Keratinocyte (primary cell): Measurements from ENCODE around the gene PPM1B. TPM values are rescaled to one million over a fixed set of nuclear protein-coding genes. Genes with fewer than 3 reads are reported as not detected.

Experiments
- DNase-seq: peaks from one replicate; pipeline ENCODE4 v3.0.0-alpha.2; 2011; ENCODE audit warnings: low read depth, missing footprints, low spot score
- FAIRE-seq: peaks from 2 replicates; lab custom pipeline; 2011; peaks lifted over from hg19 to GRCh38; lab: Jason Lieb, UNC
- H2AFZ ChIP-seq: 2 replicates; pipeline ENCODE4 v1.6.0; 2012; ENCODE audit warnings: low read length, control low read depth, inconsistent platforms; ENCODE audit not compliant: control insufficient read depth
- H3K27ac ChIP-seq: 2 replicates; pipeline ENCODE4 v1.5.1; 2011; ENCODE audit warnings: low read length; ENCODE audit not compliant: control insufficient read depth, insufficient read depth
- H3K27me3 ChIP-seq: 3 replicates; pipeline ENCODE4 v1.6.0; 2011; ENCODE audit warnings: low read length; ENCODE audit not compliant: control insufficient read depth, insufficient read depth; ENCODE audit errors: extremely low read depth
- H3K36me3 ChIP-seq, 2 experiments: 2 replicates in 1 of 2; 3 replicates in 1 of 2; pipeline ENCODE4 v1.5.1; 2011; ENCODE audit warnings: low read length in 2 of 2, mild to moderate bottlenecking in 1 of 2; ENCODE audit not compliant: control insufficient read depth in 2 of 2, insufficient read depth in 2 of 2; ENCODE audit errors: extremely low read depth in 1 of 2
- H3K4me1 ChIP-seq: 3 replicates; pipeline ENCODE4 v1.5.1; 2011; ENCODE audit warnings: low read length; ENCODE audit not compliant: control insufficient read depth, insufficient read depth; ENCODE audit errors: extremely low read depth
- H3K4me2 ChIP-seq: 3 replicates; pipeline ENCODE4 v1.6.0; 2011; ENCODE audit warnings: low read depth, low read length; ENCODE audit not compliant: control insufficient read depth, insufficient read depth; ENCODE audit errors: extremely low read depth
- H3K4me3 ChIP-seq, 3 experiments: fragments of 200-600 bp in 1 of 3; sonication (generic) in 1 of 3; 2 replicates in 2 of 3; 3 replicates in 1 of 3; pipeline ENCODE4 v1.5.1; 2011 to 2016; ENCODE audit warnings: low read length in 3 of 3, mild to moderate bottlenecking in 3 of 3, control low read depth in 2 of 3, inconsistent platforms in 1 of 3, low read depth in 1 of 3, mixed read lengths in 1 of 3, mixed run types in 1 of 3, moderate library complexity in 1 of 3; ENCODE audit not compliant: control insufficient read depth in 2 of 3, insufficient read depth in 2 of 3; ENCODE audit errors: extremely low read depth in 1 of 3
- H3K79me2 ChIP-seq: 2 replicates; pipeline ENCODE4 v1.6.0; 2012; ENCODE audit warnings: low read length; ENCODE audit not compliant: control insufficient read depth, insufficient read depth
- H3K9ac ChIP-seq: 3 replicates; pipeline ENCODE4 v1.6.0; 2011; ENCODE audit warnings: low read length; ENCODE audit not compliant: control insufficient read depth, insufficient read depth; ENCODE audit errors: extremely low read depth
- H3K9me1 ChIP-seq: 3 replicates; pipeline ENCODE4 v1.6.0; 2011; ENCODE audit warnings: low read length; ENCODE audit not compliant: control insufficient read depth, insufficient read depth; ENCODE audit errors: extremely low read depth
- H3K9me3 ChIP-seq: 2 replicates; pipeline ENCODE4 v1.5.1; 2012; ENCODE audit warnings: low read depth, low read length; ENCODE audit not compliant: control insufficient read depth
- H4K20me1 ChIP-seq: 3 replicates; pipeline ENCODE4 v1.6.0; 2011; ENCODE audit warnings: low read length; ENCODE audit not compliant: control insufficient read depth, insufficient read depth; ENCODE audit errors: extremely low read depth
- CTCF ChIP-seq, 3 experiments: IDR thresholded peaks in 1 of 3; conservative IDR thresholded peaks in 1 of 3; optimal IDR thresholded peaks in 1 of 3; 2 replicates in 2 of 3; 3 replicates in 1 of 3; pipeline versions ENCODE3 to v1.5.1; 2011; ENCODE audit warnings: low read length in 3 of 3, mild to moderate bottlenecking in 3 of 3, moderate library complexity in 2 of 3, control low read depth in 1 of 3, inconsistent platforms in 1 of 3; ENCODE audit not compliant: insufficient read depth in 2 of 3; ENCODE audit errors: extremely low read depth in 1 of 3
- EZH2 ChIP-seq: IDR thresholded peaks from one replicate; pipeline ENCODE4 v1.6.1; 2012; ENCODE audit warnings: inconsistent platforms, mild to moderate bottlenecking, low read length, moderate library complexity
- dilution Hi-C: fragments of 300-500 bp; cut with MboI; formaldehyde crosslinking; loops from one replicate; pipeline ENCODE4 v1.7.0; 2020; ENCODE audit warnings: low sequenced_read_pairs; ENCODE audit not compliant: extremely low pct_ligation_motif_present
- polyA plus RNA-seq, 5 experiments: library from polyadenylated mRNA; depleted of rRNA in 3 of 5; stranded (reverse) in 3 of 5; stranded (forward) in 1 of 5; unstranded in 1 of 5; fragments of >200 nt; gene quantifications; 1 replicate in 1 of 5; 2 replicates in 3 of 5; 3 replicates in 1 of 5; pipeline versions ENCODE4 v1.2.1 to v1.2.3, GENCODE V29; 2011 to 2012; ENCODE audit warnings: missing spikeins in 2 of 5, low read depth in 1 of 5, low replicate concordance in 1 of 5

Gene PPM1B
- polyA plus RNA-seq, 1 donor (not counting 4 experiments of a cell fraction or from before 2014, with no cell fraction given), result 34.5 TPM

GRCh38 chr2:44267269-44267795 is 98.7 kb downstream of the PPM1B start:
- no peak for FAIRE-seq
- no peaks in the 10 kb centered on the region for H4K20me1 ChIP-seq
- no peak overlapping the region for H2AFZ ChIP-seq
- no peak for DNase-seq
- no peak overlapping the region for H3K27ac ChIP-seq
- no peaks in the 10 kb centered on the region for H3K9me3 ChIP-seq
- no peaks in the 10 kb centered on the region for H3K79me2 ChIP-seq
- no peaks in the 10 kb centered on the region for H3K36me3 ChIP-seq
- H3K4me3 ChIP-seq, result no peak overlapping the region
- TF ChIP-seq EZH2 (no peak), CTCF (optimal IDR thresholded peaks at IDR 0.05 in 1 of 3, IDR thresholded peaks at IDR 0.05 in 1 of 3, conservative IDR thresholded peaks at IDR 0.05 in 1 of 3; ENCODE audit: extremely low read depth in 1 of 3, insufficient read depth in 2 of 3, low read length in 3 of 3) (no peak)
- dilution Hi-C loops, result no loop called here
- H3K27me3 ChIP-seq, result no peaks in the 10 kb centered on the region
- H3K9ac ChIP-seq, result no peak overlapping the region
- no peaks in the 10 kb centered on the region for H3K9me1 ChIP-seq
- H3K4me2 ChIP-seq, result no peak overlapping the region
- no peaks in the 10 kb centered on the region for H3K4me1 ChIP-seq

GRCh38 chr2:44267796-44268648 is 99.3 kb downstream of the PPM1B start:
- no peak for DNase-seq
- no peaks in the 10 kb centered on the region for H3K79me2 ChIP-seq
- no peaks in the 10 kb centered on the region for H3K27me3 ChIP-seq
- no peak overlapping the region for H3K9ac ChIP-seq
- H3K9me3 ChIP-seq, result no peaks in the 10 kb centered on the region
- no peak overlapping the region for H3K4me3 ChIP-seq
- no peak overlapping the region for H3K4me2 ChIP-seq
- TF ChIP-seq EZH2, result no peak
- TF ChIP-seq CTCF (optimal IDR thresholded peaks at IDR 0.05 in 1 of 3, IDR thresholded peaks at IDR 0.05 in 1 of 3, conservative IDR thresholded peaks at IDR 0.05 in 1 of 3; ENCODE audit: extremely low read depth in 1 of 3, insufficient read depth in 2 of 3, low read length in 3 of 3), result no peak
- no peak overlapping the region for H2AFZ ChIP-seq
- H3K27ac ChIP-seq, result no peak overlapping the region
- H3K9me1 ChIP-seq, result no peaks in the 10 kb centered on the region
- H3K36me3 ChIP-seq, result no peaks in the 10 kb centered on the region
- H3K4me1 ChIP-seq, result no peaks in the 10 kb centered on the region
- dilution Hi-C loops, result no loop called here
- H4K20me1 ChIP-seq, result no peaks in the 10 kb centered on the region
- FAIRE-seq, result no peak
